RWPE1 (cell line): ENCODE data around the gene SAPCD1.
"Not testable (repeated sequence)": the region's sequence is repeated elsewhere in the genome, so short reads cannot be mapped to it uniquely, and the experiment has no call there.

Experiments
- CTCF ChIA-PET: fragments of 350-600 bp; sonication (Branson Sonifier 250); formaldehyde crosslinking; extraction: SDS; loops from one replicate; lab custom pipeline; 2021; lab: Yijun Ruan, JAX
- POLR2A ChIA-PET: fragments of 400-600 bp; formaldehyde crosslinking; extraction: SDS; loops from one replicate; lab custom pipeline; 2020; ENCODE audit warnings: antibody characterized with exemption; ENCODE audit not compliant: low non-redundant PET; lab: Yijun Ruan, JAX
- DNase-seq: peaks from one replicate; pipeline ENCODE4 v3.0.0; 2012; ENCODE audit warnings: low spot score
- H3K27ac ChIP-seq: fragments of 450-650 bp; 2 replicates; pipeline ENCODE4 v1.5.1; 2017
- CTCF ChIP-seq: fragments of 450-650 bp; conservative IDR thresholded peaks from 2 replicates; pipeline ENCODE4 v1.5.1; 2017; ENCODE audit warnings: low read depth, mild to moderate bottlenecking

SAPCD1 gene

GRCh38 chr6:31805939-31806469 is 43.5 kb downstream of the SAPCD1 start:
- ChIA-PET CTCF (interaction anchor here (0.8 to 1.6 kb wide), 3 partner anchors 10 to 125 kb away, joined by 3 to 8 read pairs (median 4); partner anchors contain the start of genes LY6G5C and VARS1), POLR2A (interaction anchor here (0.6 to 2.1 kb wide), 5 partner anchors 12 to 68 kb away, joined by 3 to 8 read pairs (median 3); partner anchors contain the start of gene HSPA1B)
- no peak for TF ChIP-seq CTCF
- DNase-seq, result no peak
- peak overlapping the region; percentile 93 for H3K27ac ChIP-seq

- DNase-seq, result peak; percentile 99
- CTCF ChIA-PET, result interaction anchor here (0.8 to 1.6 kb wide), 5 partner anchors 11 to 187 kb away, joined by 3 to 8 read pairs (median 4); partner anchors contain the start of genes LY6G5C and VARS1
- POLR2A ChIA-PET, result interaction anchor here (0.5 to 2.1 kb wide), 7 partner anchors 11 to 332 kb away, joined by 3 to 11 read pairs (median 4); partner anchors contain the start of gene HSPA1B
- peak within 1 kb of the TSS; percentile 93 for H3K27ac ChIP-seq
- TF ChIP-seq CTCF, result no peak
Observed at GRCh38 chr6:31806470-31807272, 44.2 kb downstream of the SAPCD1 start, which contains the start of gene LSM2. TSS of gene LSM2 (minus strand) at chr6:31806966. CDS start at chr6:31806757, 209 bp downstream.

GRCh38 chr6:31808599-31808998 is 46.1 kb downstream of the SAPCD1 start:
- POLR2A ChIA-PET, result interaction anchor here (0.6 kb wide), 2 partner anchors 47 to 76 kb away, joined by 3 to 4 read pairs; no protein-coding TSS in a partner anchor
- peak overlapping the region; percentile 35; the same call in 1 of the 2 replicates for H3K27ac ChIP-seq
- DNase-seq, result not testable (repeated sequence)
- CTCF ChIA-PET, result interaction anchor here (0.6 kb wide), 1 partner anchor 97 kb away, joined by 3 read pairs; no protein-coding TSS in a partner anchor

- no peak for DNase-seq
- ChIA-PET POLR2A (no interaction called here), CTCF (no interaction called here)
- H3K27ac ChIP-seq, result peak overlapping the region; percentile 18; the same call in 1 of the 2 replicates
- TF ChIP-seq CTCF, result no peak
Observed at GRCh38 chr6:31811645-31812044, 49.2 kb downstream of the SAPCD1 start.

- TF ChIP-seq CTCF, result no peak
- POLR2A ChIA-PET, result no interaction called here
- CTCF ChIA-PET, result interaction anchor here (0.8 kb wide), 1 partner anchor 17 kb away, joined by 5 read pairs; no protein-coding TSS in a partner anchor
- peak overlapping the region; percentile 100 for H3K27ac ChIP-seq
- DNase-seq, result no peak
Observed at GRCh38 chr6:31813465-31813849, 51.0 kb downstream of the SAPCD1 start.
